ENCODE data around the gene DLG2. TPM values are rescaled to one million over a fixed set of nuclear protein-coding genes. Genes with fewer than 3 reads are reported as not detected.

The DLG2 gene
- total RNA-seq, 4 donors from 2014 or later: 11.0 to 34.2 (median 19.8) TPM

GRCh38 chr11:85180528-85180927 is 446.6 kb downstream of the DLG2 start:
- Histone ChIP-seq H3K27ac (no peak overlapping the region), H3K9me3 (peaks cover 0 to 13% (median 0%) of the 10 kb centered on the region in 3 donors), H3K4me3 (no peak overlapping the region), H3K27me3 (no peaks in the 10 kb centered on the region), H3K4me1 (no peaks in the 10 kb centered on the region), H3K36me3 (no peaks in the 10 kb centered on the region)
- no peak for ATAC-seq
- 67 to 71% methylated on average over 1 of the region's 1 CpG for WGBS, 2 donors (ENCODE audit: low coverage in 1 of 2)
- TF ChIP-seq POLR2A (IDR thresholded peaks at IDR 0.05): no peak
- TF ChIP-seq, protein P1, sequence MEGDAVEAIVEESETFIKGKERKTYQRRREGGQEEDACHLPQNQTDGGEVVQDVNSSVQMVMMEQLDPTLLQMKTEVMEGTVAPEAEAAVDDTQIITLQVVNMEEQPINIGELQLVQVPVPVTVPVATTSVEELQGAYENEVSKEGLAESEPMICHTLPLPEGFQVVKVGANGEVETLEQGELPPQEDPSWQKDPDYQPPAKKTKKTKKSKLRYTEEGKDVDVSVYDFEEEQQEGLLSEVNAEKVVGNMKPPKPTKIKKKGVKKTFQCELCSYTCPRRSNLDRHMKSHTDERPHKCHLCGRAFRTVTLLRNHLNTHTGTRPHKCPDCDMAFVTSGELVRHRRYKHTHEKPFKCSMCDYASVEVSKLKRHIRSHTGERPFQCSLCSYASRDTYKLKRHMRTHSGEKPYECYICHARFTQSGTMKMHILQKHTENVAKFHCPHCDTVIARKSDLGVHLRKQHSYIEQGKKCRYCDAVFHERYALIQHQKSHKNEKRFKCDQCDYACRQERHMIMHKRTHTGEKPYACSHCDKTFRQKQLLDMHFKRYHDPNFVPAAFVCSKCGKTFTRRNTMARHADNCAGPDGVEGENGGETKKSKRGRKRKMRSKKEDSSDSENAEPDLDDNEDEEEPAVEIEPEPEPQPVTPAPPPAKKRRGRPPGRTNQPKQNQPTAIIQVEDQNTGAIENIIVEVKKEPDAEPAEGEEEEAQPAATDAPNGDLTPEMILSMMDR (IDR thresholded peaks at IDR 0.05): no peak
- TF ChIP-seq POLR2AphosphoS5 (IDR thresholded peaks at IDR 0.05): no peak
- TF ChIP-seq EP300 (IDR thresholded peaks at IDR 0.05): no peak

- WGBS, 2 donors (ENCODE audit: low coverage in 1 of 2): no CpG with 5 or more reads among the region's 6 CpGs
These were observed 455.4 kb downstream of the DLG2 start for GRCh38 chr11:85171648-85172257.

GRCh38 chr11:85170184-85170583 is 457.0 kb downstream of the DLG2 start:
- no peaks in the 10 kb centered on the region for H3K36me3 ChIP-seq
- ATAC-seq: no peak
- WGBS, 2 donors (ENCODE audit: low coverage in 1 of 2): 50 to 77% methylated on average over 1 of the region's 1 CpG

More at GRCh38 chr11:85171648-85172257, 455.4 kb downstream of the DLG2 start:
- Histone ChIP-seq H3K9me3 (peaks cover 0 to 48% (median 0%) of the 10 kb centered on the region in 3 donors), H3K27me3 (no peaks in the 10 kb centered on the region), H3K4me1 (no peaks in the 10 kb centered on the region), H3K27ac (no peak overlapping the region), H3K36me3 (no peaks in the 10 kb centered on the region), H3K4me3 (no peak overlapping the region)
- no peak for ATAC-seq
- TF ChIP-seq POLR2AphosphoS5 (IDR thresholded peaks at IDR 0.05) (no peak), EP300 (IDR thresholded peaks at IDR 0.05) (no peak), POLR2A (IDR thresholded peaks at IDR 0.05) (no peak)
- TF ChIP-seq, protein P1 (IDR thresholded peaks at IDR 0.05): no peak

GRCh38 chr11:85167471-85167870 is 459.7 kb downstream of the DLG2 start:
- TF ChIP-seq POLR2AphosphoS5 (IDR thresholded peaks at IDR 0.05): no peak
- TF ChIP-seq, protein P1 (IDR thresholded peaks at IDR 0.05): no peak
- no peak for TF ChIP-seq EP300 (IDR thresholded peaks at IDR 0.05)
- no peak for TF ChIP-seq POLR2A (IDR thresholded peaks at IDR 0.05)
- 60 to 85% methylated on average over 1 of the region's 1 CpG for WGBS, 2 donors (ENCODE audit: low coverage in 1 of 2)
- H3K36me3 ChIP-seq: no peaks in the 10 kb centered on the region
- H3K4me1 ChIP-seq: no peaks in the 10 kb centered on the region
- no peak overlapping the region for H3K27ac ChIP-seq
- ATAC-seq: no peak
- H3K27me3 ChIP-seq: no peaks in the 10 kb centered on the region
- no peak overlapping the region for H3K4me3 ChIP-seq
- peaks cover 0 to 10% (median 0%) of the 10 kb centered on the region in 3 donors for H3K9me3 ChIP-seq

More at GRCh38 chr11:85170184-85170583, 457.0 kb downstream of the DLG2 start:
- Histone ChIP-seq H3K4me1 (no peaks in the 10 kb centered on the region), H3K9me3 (peaks cover 0 to 35% (median 0%) of the 10 kb centered on the region in 3 donors), H3K27me3 (no peaks in the 10 kb centered on the region), H3K27ac (no peak overlapping the region), H3K4me3 (no peak overlapping the region)
- TF ChIP-seq POLR2AphosphoS5 (IDR thresholded peaks at IDR 0.05): no peak
- TF ChIP-seq, protein P1 (IDR thresholded peaks at IDR 0.05): no peak
- no peak for TF ChIP-seq EP300 (IDR thresholded peaks at IDR 0.05)
- no peak for TF ChIP-seq POLR2A (IDR thresholded peaks at IDR 0.05)

DNA sequence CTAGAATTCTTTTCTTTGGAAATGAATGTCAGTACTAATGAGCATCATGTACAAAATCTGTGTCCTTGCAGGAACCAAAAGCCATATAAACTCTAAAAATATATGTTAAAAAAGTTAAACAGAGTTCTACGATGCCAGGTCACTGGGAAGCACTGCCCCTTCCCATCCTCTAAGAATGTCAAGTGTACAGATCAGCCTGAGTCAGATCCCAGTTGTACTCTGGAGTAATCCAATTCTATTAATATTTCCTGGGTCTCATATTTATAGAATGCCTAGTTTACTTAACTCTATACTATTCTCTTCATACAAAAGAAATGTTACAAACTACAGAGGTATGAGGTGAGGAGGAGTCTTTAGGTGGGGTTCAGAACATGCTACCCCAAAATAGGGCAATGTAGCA is 460.1 kb downstream of the DLG2 start:
- no peaks in the 10 kb centered on the region for H3K36me3 ChIP-seq
- peaks cover 0 to 5% (median 0%) of the 10 kb centered on the region in 3 donors for H3K9me3 ChIP-seq
- TF ChIP-seq POLR2A (IDR thresholded peaks at IDR 0.05) (no peak), POLR2AphosphoS5 (IDR thresholded peaks at IDR 0.05) (no peak)
- TF ChIP-seq, protein P1 (IDR thresholded peaks at IDR 0.05): no peak
- H3K27ac ChIP-seq: no peak overlapping the region
- no peak for ATAC-seq
- no peaks in the 10 kb centered on the region for H3K4me1 ChIP-seq
- no peak overlapping the region for H3K4me3 ChIP-seq
- WGBS, 2 donors (ENCODE audit: low coverage in 1 of 2): 79 to 100% methylated on average over 1 of the region's 1 CpG
- H3K27me3 ChIP-seq: no peaks in the 10 kb centered on the region
